BE2C (cell line): Measurements from ENCODE around the gene KCNAB1.

Experiments
- DNase-seq: peaks from one replicate; pipeline ENCODE4 v3.0.0-alpha.2; 2020
- H3K27me3 ChIP-seq: fragments of 250-450 bp; sonication (Bioruptor Pico); 2 replicates; pipeline ENCODE4 v1.5.1; 2020; ENCODE audit warnings: mild to moderate bottlenecking
- H3K36me3 ChIP-seq: fragments of 250-450 bp; sonication (Bioruptor Pico); 2 replicates; pipeline ENCODE4 v1.5.1; 2020; ENCODE audit warnings: mild to moderate bottlenecking
- H3K4me1 ChIP-seq: fragments of 250-450 bp; sonication (Bioruptor Pico); 2 replicates; pipeline ENCODE4 v1.5.1; 2020
- H3K4me3 ChIP-seq: 2 replicates; pipeline ENCODE4 v1.5.1; 2011; ENCODE audit warnings: low read depth, low read length
- H3K9me3 ChIP-seq: fragments of 250-450 bp; sonication (Bioruptor Pico); 2 replicates; pipeline ENCODE4 v1.5.1; 2020
- CTCF ChIP-seq: IDR thresholded peaks from 2 replicates; pipeline ENCODE4 v1.5.1; 2012; ENCODE audit warnings: mild to moderate bottlenecking, low read depth, low read length

The KCNAB1 gene

GRCh38 chr3:156518726-156519125 is 398.3 kb downstream of the KCNAB1 start:
- H3K9me3 ChIP-seq = no peaks in the 10 kb centered on the region
- DNase-seq = no peak
- H3K36me3 ChIP-seq = no peaks in the 10 kb centered on the region
- no peak for TF ChIP-seq CTCF
- peaks cover 7% of the 10 kb centered on the region; the same call in 1 of the 2 replicates for H3K4me1 ChIP-seq
- H3K27me3 ChIP-seq = no peaks in the 10 kb centered on the region
- no peak overlapping the region for H3K4me3 ChIP-seq

GRCh38 chr3:156519758-156520162 is 399.4 kb downstream of the KCNAB1 start:
- Histone ChIP-seq H3K4me1 (peaks cover 7% of the 10 kb centered on the region; the same call in 1 of the 2 replicates), H3K9me3 (no peaks in the 10 kb centered on the region), H3K4me3 (no peak overlapping the region), H3K36me3 (no peaks in the 10 kb centered on the region), H3K27me3 (no peaks in the 10 kb centered on the region)
- TF ChIP-seq CTCF = no peak
- DNase-seq = no peak

GRCh38 chr3:156522673-156523072 is 402.3 kb downstream of the KCNAB1 start:
- Histone ChIP-seq H3K4me3 (no peak overlapping the region), H3K9me3 (no peaks in the 10 kb centered on the region), H3K36me3 (no peaks in the 10 kb centered on the region), H3K4me1 (peaks cover 3% of the 10 kb centered on the region; the same call in 1 of the 2 replicates), H3K27me3 (no peaks in the 10 kb centered on the region)
- no peak for TF ChIP-seq CTCF
- DNase-seq = no peak

- H3K4me3 ChIP-seq = no peak overlapping the region
- no peaks in the 10 kb centered on the region for H3K9me3 ChIP-seq
- no peaks in the 10 kb centered on the region for H3K27me3 ChIP-seq
- H3K36me3 ChIP-seq = no peaks in the 10 kb centered on the region
- no peak for DNase-seq
- H3K4me1 ChIP-seq = peaks cover 3% of the 10 kb centered on the region; the same call in 1 of the 2 replicates
- TF ChIP-seq CTCF = no peak
Observed at GRCh38 chr3:156525808-156526207, 405.4 kb downstream of the KCNAB1 start.

GRCh38 chr3:156527060-156527459 is 406.7 kb downstream of the KCNAB1 start:
- H3K27me3 ChIP-seq = no peaks in the 10 kb centered on the region
- no peak for DNase-seq
- no peak overlapping the region for H3K4me3 ChIP-seq
- H3K9me3 ChIP-seq = no peaks in the 10 kb centered on the region
- H3K4me1 ChIP-seq = peaks cover 3% of the 10 kb centered on the region; the same call in 1 of the 2 replicates
- TF ChIP-seq CTCF = no peak
- H3K36me3 ChIP-seq = no peaks in the 10 kb centered on the region

- Histone ChIP-seq H3K4me1 (no peaks in the 10 kb centered on the region), H3K9me3 (no peaks in the 10 kb centered on the region), H3K27me3 (no peaks in the 10 kb centered on the region), H3K36me3 (no peaks in the 10 kb centered on the region), H3K4me3 (no peak overlapping the region)
- DNase-seq = no peak
- no peak for TF ChIP-seq CTCF
Observed at GRCh38 chr3:156530980-156531379, 410.6 kb downstream of the KCNAB1 start.
